ENCODE data around the gene CGN. TPM values are rescaled to one million over a fixed set of nuclear protein-coding genes. Genes with fewer than 3 reads are reported as not detected.

CGN gene
- total and polyA plus RNA-seq, 2 experiments from 2014 or later = 11.8 to 37.0 TPM

GRCh38 chr1:151501474-151501873 lies 9.7 kb upstream of the CGN start:
- H2AFZ ChIP-seq = peak overlapping the region; percentile 48
- H3K9me2 ChIP-seq (ENCODE audit: insufficient read depth) = no peaks in the 10 kb centered on the region
- H4K20me1 ChIP-seq (replicated peaks; ENCODE audit: insufficient read depth) = no peaks in the 10 kb centered on the region
- DNase-seq (ENCODE audit: low spot score) = peak; percentile 72
- peaks cover 4% of the 10 kb centered on the region for H3K27me3 Mint-ChIP-seq (ENCODE audit: insufficient read depth, low read depth, poor library complexity)
- no peaks in the 10 kb centered on the region for H3F3A ChIP-seq (replicated peaks; ENCODE audit: low read depth)
- TF ChIP-seq NANOG (IDR thresholded peaks at IDR 0.05; ENCODE audit: borderline replicate concordance) (no peak), ETS1 (IDR thresholded peaks at IDR 0.05) (no peak), POLR2AphosphoS5 (IDR thresholded peaks at IDR 0.05; ENCODE audit: low read depth) (no peak), ZNF331 (CRISPR knock-in tag; IDR thresholded peaks at IDR 0.05; ENCODE audit: low read depth) (no peak), CTCF (conservative IDR thresholded peaks at IDR 0.05; ENCODE audit: low read depth in 2 of 2) (peak; percentile 22 to 61)
- no peaks in the 10 kb centered on the region for H3K27me3 ChIP-seq (ENCODE audit: insufficient read depth)
- no peak overlapping the region for H3K4me3 ChIP-seq
- no peak overlapping the region for H3K27ac Mint-ChIP-seq
- 0 out of 3 replicates have a peak, but pooled peaks cover 2% of the 10 kb centered on the region for H3K4me1 Mint-ChIP-seq
- H3K4me2 ChIP-seq = no peak overlapping the region
- no peak overlapping the region for H3K27ac ChIP-seq (ENCODE audit: low read depth)
- peak; percentile 73 for ATAC-seq
- no peaks in the 10 kb centered on the region for H3K36me3 ChIP-seq (ENCODE audit: insufficient read depth)
- H3K36me3 Mint-ChIP-seq (ENCODE audit: low read depth) = no peaks in the 10 kb centered on the region
- H3K79me2 ChIP-seq (replicated peaks; ENCODE audit: insufficient read depth) = no peaks in the 10 kb centered on the region
- no peaks in the 10 kb centered on the region for H3K9me3 Mint-ChIP-seq
- H3K4me1 ChIP-seq (ENCODE audit: insufficient read depth) = no peaks in the 10 kb centered on the region
- H3K4me3 Mint-ChIP-seq = no peak overlapping the region

GRCh38 chr1:151502035-151502700 lies 9.0 kb upstream of the CGN start:
- no peaks in the 10 kb centered on the region for H4K20me1 ChIP-seq (replicated peaks; ENCODE audit: insufficient read depth)
- peak overlapping the region; percentile 56; the same call in 1 of the 2 replicates for H2AFZ ChIP-seq
- no peaks in the 10 kb centered on the region for H3K27me3 ChIP-seq (ENCODE audit: insufficient read depth)
- peaks cover 4% of the 10 kb centered on the region for H3K27me3 Mint-ChIP-seq (ENCODE audit: insufficient read depth, low read depth, poor library complexity)
- H3K4me2 ChIP-seq = no peak overlapping the region
- no peak for ATAC-seq
- H3K36me3 ChIP-seq (ENCODE audit: insufficient read depth) = no peaks in the 10 kb centered on the region
- H3K4me1 ChIP-seq (ENCODE audit: insufficient read depth) = no peaks in the 10 kb centered on the region
- DNase-seq (ENCODE audit: low spot score) = no peak
- no peaks in the 10 kb centered on the region for H3K9me2 ChIP-seq (ENCODE audit: insufficient read depth)
- H3K4me1 Mint-ChIP-seq = 0 out of 3 replicates have a peak, but pooled peaks cover 2% of the 10 kb centered on the region
- 0 out of 2 replicates have a peak overlapping the region, but pooled peaks have one; percentile 1 for H3K27ac Mint-ChIP-seq
- H3K4me3 Mint-ChIP-seq = no peak overlapping the region; the same call in 2 of the 3 replicates
- H3K9me3 Mint-ChIP-seq = no peaks in the 10 kb centered on the region
- no peak overlapping the region for H3K4me3 ChIP-seq
- no peak overlapping the region for H3K27ac ChIP-seq (ENCODE audit: low read depth)
- H3F3A ChIP-seq (replicated peaks; ENCODE audit: low read depth) = no peaks in the 10 kb centered on the region
- H3K79me2 ChIP-seq (replicated peaks; ENCODE audit: insufficient read depth) = no peaks in the 10 kb centered on the region
- no peaks in the 10 kb centered on the region for H3K36me3 Mint-ChIP-seq (ENCODE audit: low read depth)
- TF ChIP-seq POLR2AphosphoS5 (IDR thresholded peaks at IDR 0.05; ENCODE audit: low read depth) (no peak), REST (IDR thresholded peaks at IDR 0.05; ENCODE audit: unreplicated experiment) (no peak), EZH2 (IDR thresholded peaks at IDR 0.05; ENCODE audit: low read depth, unreplicated experiment) (no peak), ZNF331 (CRISPR knock-in tag; IDR thresholded peaks at IDR 0.05; ENCODE audit: low read depth) (no peak), CTCF (conservative IDR thresholded peaks at IDR 0.05; ENCODE audit: low read depth in 2 of 2) (no peak), ZNF114 (CRISPR knock-in tag; IDR thresholded peaks at IDR 0.05) (no peak), JUNB (IDR thresholded peaks at IDR 0.05; ENCODE audit: unreplicated experiment) (no peak), ETS1 (IDR thresholded peaks at IDR 0.05) (no peak), CREB1 (CRISPR knock-in tag; IDR thresholded peaks at IDR 0.05; ENCODE audit: low read depth) (no peak), NANOG (IDR thresholded peaks at IDR 0.05; ENCODE audit: borderline replicate concordance) (no peak), EZH2phosphoT487 (IDR thresholded peaks at IDR 0.05; ENCODE audit: unreplicated experiment) (no peak)

Measured in GM23338 (cell line).